ENCODE results near the gene MED23. TPM values are rescaled to one million over a fixed set of nuclear protein-coding genes. Genes with fewer than 3 reads are reported as not detected.

Gene MED23, protein sequence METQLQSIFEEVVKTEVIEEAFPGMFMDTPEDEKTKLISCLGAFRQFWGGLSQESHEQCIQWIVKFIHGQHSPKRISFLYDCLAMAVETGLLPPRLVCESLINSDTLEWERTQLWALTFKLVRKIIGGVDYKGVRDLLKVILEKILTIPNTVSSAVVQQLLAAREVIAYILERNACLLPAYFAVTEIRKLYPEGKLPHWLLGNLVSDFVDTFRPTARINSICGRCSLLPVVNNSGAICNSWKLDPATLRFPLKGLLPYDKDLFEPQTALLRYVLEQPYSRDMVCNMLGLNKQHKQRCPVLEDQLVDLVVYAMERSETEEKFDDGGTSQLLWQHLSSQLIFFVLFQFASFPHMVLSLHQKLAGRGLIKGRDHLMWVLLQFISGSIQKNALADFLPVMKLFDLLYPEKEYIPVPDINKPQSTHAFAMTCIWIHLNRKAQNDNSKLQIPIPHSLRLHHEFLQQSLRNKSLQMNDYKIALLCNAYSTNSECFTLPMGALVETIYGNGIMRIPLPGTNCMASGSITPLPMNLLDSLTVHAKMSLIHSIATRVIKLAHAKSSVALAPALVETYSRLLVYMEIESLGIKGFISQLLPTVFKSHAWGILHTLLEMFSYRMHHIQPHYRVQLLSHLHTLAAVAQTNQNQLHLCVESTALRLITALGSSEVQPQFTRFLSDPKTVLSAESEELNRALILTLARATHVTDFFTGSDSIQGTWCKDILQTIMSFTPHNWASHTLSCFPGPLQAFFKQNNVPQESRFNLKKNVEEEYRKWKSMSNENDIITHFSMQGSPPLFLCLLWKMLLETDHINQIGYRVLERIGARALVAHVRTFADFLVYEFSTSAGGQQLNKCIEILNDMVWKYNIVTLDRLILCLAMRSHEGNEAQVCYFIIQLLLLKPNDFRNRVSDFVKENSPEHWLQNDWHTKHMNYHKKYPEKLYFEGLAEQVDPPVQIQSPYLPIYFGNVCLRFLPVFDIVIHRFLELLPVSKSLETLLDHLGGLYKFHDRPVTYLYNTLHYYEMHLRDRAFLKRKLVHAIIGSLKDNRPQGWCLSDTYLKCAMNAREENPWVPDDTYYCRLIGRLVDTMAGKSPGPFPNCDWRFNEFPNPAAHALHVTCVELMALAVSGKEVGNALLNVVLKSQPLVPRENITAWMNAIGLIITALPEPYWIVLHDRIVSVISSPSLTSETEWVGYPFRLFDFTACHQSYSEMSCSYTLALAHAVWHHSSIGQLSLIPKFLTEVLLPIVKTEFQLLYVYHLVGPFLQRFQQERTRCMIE (N-terminal part only)
- total RNA-seq (2014; rRNA removed; shearing (Covaris generic)): 15.2 and 23.8 TPM in 2 replicates

DNA sequence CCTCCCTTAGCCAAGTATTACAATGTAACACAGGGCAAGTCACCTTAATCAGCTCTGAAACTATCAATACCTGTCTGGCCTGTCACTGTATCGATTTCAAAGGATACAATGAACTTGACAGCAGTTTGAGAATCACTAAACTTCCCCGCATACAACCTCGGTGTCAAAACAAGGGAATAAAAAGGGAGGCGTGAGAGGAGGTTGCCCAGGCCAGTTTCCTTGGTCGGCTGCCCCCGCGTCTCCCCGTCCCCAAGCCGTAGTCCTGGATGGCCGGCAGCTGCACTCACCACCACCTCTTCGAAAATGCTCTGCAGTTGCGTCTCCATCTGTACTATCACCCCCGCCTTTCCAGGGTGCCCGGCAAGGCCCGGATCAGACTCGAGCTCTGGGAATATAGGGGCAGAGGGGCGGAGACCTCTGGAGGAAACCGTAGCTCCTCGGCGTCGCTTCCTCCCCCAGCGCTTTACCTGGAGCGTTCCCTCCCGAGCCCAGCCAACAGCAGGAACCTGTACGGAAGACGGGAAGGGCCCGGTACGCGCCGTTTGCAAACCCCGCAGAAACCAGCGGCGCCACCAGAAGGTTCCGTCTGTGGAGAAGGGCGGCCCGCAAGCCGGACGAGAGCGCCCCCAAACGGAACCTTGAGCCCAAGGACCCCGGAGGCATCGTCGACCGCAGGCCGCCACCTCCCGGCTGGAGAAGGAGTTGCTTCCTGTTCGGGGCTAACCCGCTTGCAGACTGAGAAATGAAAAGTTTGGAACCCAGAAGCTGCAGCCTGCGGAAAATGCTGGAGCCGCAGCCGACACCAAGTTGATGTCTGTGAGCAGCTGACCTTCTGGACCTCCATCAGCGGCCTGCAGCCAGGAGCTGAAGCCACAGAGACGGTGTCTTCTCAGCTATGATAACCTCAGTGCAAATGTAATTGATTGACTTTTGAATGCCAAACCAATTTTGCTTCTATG is at the start of gene MED23:
Gene MED23, minus strand, starts transcription at position 519 of the 959 bp plus-strand sequence. Its CDS starts 193 bp downstream, at position 326.
- in situ Hi-C loops (cut with HindIII; ENCODE audit: low sequenced_read_pairs): no loop called here
- peak; percentile 93 for DNase-seq (ENCODE audit: low spot score)

DNA sequence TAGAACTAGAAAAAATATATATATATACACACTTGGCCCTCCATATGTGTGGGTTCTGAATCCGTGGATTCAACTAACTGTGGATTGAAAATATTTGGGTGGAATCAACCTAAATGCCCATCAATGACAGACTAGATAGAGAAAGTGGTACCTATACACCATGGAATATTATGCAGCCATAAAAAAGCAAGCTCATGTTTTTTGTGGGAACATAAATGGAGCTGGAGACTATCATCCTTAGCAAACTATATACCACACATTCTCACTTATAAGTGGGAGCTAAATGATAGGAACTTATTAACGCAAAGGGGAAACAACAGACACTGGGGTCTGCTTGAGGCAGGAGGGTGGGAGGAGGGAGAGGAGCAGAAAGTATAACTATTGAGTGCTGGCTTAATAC is 45.1 kb upstream of the MED23 start:
- in situ Hi-C loops (cut with HindIII; ENCODE audit: low sequenced_read_pairs): no loop called here
- DNase-seq (ENCODE audit: low spot score): no peak

DNA sequence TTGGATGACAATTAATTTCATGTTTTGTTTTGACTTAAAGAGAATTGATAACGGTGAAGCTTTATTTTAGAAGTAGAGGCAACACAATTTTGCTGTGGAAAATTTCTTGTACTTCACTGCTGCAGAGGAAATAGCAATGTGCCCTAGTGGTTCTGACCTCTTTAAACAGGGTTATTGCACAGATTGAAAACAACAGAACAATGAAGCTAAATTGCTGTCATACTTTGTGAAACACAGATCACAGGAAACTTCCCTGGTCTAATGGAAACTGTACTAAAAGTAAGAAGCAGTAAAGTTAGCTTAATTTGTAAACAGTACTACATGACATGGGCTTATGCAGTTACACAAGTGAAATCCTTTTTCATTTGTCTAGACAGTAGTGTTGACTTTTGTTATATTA is 41.8 kb upstream of the MED23 start:
- in situ Hi-C loops (cut with HindIII; ENCODE audit: low sequenced_read_pairs): no loop called here
- DNase-seq (ENCODE audit: low spot score): no peak

DNA sequence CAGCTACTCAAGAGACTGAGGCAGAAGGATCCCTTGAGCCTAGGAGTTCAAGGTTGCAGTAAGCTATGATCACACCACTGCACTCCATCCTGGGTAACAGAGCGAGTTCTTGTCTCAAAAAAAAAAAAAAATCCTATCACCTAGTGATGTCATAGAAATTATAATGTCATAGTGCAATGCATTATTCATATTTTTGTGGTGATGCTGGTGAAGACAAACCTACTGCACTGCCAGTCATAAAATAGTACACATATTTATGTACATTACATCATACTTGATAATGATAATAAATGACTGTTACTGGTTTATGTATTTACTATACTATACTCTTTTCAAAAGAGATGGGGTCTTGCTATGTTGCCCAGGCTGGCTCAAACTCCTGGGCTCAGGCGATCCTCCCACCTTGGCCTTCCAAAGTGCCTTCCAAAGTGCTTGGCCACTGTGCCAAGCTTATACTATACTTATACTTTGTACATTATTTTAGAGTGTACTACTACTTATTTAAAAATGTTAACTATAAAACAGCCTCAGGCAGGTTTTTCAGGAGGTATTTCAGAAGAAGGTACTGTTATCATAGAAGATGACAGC is 35.6 kb upstream of the MED23 start:
- in situ Hi-C loops (cut with HindIII; ENCODE audit: low sequenced_read_pairs): no loop called here
- DNase-seq (ENCODE audit: low spot score): no peak

DNA sequence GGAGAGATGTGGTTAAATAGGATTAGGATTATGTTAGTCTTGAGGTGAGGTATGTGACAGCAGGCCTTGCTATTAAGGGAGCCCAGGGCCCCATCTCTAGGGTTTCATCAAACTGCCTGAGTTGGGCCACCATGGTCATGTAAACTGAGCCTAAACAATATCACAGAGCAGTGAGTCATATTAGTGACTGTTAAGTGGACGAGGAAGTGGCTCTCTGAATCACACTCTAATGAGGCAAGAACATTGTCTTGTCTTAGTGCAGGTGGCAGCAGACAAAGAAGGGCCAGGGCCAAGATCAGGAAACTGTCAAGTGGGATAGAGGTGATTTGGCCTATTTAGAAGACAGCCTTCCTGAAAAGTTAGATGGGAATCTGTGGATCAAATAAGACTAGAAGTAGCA is 32.2 kb upstream of the MED23 start:
- DNase-seq (ENCODE audit: low spot score): no peak
- in situ Hi-C loops (cut with HindIII; ENCODE audit: low sequenced_read_pairs): no loop called here

DNA sequence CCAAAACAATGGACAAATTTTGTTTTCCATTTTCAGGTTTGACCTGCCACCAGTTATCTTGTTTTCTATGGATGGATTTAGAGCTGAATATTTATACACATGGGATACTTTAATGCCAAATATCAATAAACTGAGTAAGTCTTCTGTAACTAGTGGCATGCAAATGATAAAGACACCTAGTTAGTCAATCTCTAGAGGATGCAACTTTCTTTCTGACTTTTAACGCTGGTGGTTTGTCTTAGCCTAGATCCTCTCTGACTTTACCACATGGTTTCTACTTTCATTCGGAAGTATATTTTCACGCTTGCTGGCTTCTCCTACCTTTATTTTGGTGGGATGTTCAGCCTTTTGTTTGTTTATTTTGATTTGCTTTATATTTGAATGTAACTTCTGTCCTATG is 30.2 kb upstream of the MED23 start:
- in situ Hi-C loops (cut with HindIII; ENCODE audit: low sequenced_read_pairs): no loop called here
- DNase-seq (ENCODE audit: low spot score): no peak

DNA sequence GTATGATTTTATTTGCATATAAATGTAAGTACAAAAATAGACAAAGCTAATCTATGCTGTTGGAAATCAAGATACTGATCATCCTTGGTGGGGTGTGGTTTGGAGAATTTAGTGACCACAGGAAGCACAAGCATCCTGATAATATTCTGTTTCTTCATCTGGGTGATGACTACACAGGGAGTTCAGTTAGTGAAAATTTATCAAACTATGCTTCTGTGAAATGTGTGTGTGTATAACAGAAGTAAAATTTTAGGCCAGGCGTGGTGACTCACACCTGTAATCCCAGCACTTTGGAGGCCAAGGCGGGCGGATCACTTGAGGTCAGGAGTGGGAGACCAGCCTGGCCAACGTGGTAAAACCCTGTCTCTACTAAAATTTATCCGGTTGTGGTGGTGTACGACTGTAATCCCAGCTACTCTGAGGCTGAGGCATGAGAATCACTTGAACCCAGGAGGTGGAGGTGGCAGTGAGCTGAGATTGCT is 29.6 kb upstream of the MED23 start:
- in situ Hi-C loops (cut with HindIII; ENCODE audit: low sequenced_read_pairs): no loop called here
- no peak for DNase-seq (ENCODE audit: low spot score)

DNA sequence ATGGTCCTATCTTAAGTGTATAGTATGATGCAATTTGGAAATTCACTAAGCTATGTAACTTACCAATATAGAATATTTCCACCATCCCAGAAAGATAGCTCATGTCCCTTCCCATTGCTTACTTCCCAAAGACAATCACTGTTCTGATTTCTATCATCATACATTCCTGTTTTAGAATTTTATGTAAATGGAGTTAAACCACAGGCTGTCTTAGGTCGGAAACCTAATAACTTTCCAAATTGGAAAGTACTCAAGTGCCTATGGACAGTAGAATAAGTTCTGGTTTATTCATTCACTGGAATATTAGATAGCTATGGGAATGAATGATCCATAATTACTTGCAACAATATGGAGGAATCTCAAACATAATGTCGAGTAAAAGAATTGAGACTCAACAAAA is 29.2 kb upstream of the MED23 start:
- DNase-seq (ENCODE audit: low spot score): no peak
- in situ Hi-C loops (cut with HindIII; ENCODE audit: low sequenced_read_pairs): no loop called here

DNA sequence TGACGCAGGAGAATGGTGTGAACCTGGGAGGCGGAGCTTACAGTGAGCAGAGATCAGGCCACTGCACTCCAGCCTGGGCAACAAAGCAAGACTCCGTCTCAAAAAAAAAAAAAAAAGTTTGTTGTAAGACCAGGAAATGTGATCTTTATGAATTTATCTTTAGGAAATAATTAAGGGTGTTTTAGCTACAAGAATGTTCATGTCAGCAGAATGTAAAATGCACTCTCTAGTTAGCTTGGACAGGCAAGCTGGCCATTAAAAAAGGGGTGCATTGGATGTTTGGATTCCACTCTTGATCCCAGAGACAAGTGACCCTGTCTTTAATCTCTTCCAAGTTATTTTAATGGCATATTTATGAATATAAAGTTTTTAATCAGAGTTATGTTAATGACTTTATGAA is 28.6 kb upstream of the MED23 start:
- DNase-seq (ENCODE audit: low spot score): no peak
- in situ Hi-C loops (cut with HindIII; ENCODE audit: low sequenced_read_pairs): no loop called here

DNA sequence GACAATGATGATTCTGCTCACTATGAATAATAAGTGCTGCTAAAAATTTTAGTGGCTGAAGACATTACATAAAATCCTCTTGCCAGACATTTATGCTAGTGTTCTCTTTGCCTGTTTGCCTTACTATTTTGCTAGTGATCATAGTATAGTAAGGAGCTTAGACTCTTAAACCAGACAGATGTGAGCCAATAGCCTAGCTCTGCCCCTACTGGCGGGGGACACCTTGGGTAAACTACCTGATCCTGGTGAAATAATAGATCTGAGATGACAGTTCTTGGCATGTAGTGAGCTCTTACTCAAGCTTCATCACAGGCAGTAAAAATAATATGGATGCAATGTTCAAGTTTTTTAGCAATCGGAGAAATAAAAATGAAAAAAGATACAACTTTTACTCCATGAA is 27.9 kb upstream of the MED23 start:
- DNase-seq (ENCODE audit: low spot score): no peak
- in situ Hi-C loops (cut with HindIII; ENCODE audit: low sequenced_read_pairs): no loop called here

DNA sequence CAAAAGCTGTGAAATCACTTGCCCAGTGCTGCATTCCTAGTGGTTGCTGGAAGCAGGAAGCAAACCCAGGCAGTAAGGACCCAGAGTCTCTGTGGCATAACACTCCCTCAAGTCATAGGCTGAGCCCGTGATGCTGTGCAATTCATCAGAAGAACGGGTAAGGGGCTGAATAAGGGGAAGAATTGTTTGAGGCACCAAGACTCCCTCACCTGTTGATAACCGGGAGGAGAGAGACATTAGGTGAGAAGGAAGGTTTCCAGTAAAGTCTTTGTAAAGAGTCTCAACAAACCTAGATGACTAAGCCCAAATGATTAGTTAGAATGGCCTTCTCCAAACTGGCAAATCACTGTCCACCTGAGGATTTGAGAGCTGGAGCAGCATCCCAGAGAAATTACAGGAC is 27.3 kb upstream of the MED23 start:
- in situ Hi-C loops (cut with HindIII; ENCODE audit: low sequenced_read_pairs): no loop called here
- no peak for DNase-seq (ENCODE audit: low spot score)

DNA sequence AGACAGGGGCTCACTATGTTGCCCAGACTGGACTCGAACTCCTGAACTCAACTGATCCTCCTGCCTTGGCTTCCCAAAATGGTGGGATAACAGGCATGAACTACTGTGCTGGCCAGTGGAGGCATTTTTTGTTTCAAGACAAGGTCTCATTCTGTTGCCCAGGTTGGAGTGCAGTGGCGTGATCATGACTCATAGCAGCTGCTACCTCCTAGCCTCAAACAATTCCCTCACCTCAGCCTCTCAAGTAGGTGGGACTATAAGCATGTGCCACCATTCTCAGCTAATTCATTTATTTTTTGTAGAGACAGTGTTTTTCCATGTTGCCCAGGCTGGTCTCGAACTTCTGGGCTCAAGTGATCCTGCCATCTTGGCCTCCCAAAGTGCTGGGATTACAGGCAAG is 26.3 kb upstream of the MED23 start:
- DNase-seq (ENCODE audit: low spot score): no peak
- in situ Hi-C loops (cut with HindIII; ENCODE audit: low sequenced_read_pairs): no loop called here

DNA sequence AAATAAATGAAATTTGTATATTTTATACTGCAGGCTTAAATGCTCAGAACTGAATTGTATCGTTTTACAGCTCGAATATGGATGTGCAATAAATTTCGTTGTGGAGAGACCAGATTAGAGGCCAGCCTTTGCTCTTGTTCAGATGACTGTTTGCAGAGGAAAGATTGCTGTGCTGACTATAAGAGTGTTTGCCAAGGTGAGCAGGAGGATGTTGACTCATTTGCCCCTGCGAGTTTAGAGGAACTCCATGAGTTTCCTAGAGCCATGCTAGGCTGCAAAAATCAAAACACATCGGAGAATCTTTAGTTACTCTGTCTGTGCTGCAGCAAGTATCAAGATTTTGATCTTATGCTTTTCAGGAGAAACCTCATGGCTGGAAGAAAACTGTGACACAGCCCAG is 24.4 kb upstream of the MED23 start:
- DNase-seq (ENCODE audit: low spot score): no peak
- in situ Hi-C loops (cut with HindIII; ENCODE audit: low sequenced_read_pairs): no loop called here

DNA sequence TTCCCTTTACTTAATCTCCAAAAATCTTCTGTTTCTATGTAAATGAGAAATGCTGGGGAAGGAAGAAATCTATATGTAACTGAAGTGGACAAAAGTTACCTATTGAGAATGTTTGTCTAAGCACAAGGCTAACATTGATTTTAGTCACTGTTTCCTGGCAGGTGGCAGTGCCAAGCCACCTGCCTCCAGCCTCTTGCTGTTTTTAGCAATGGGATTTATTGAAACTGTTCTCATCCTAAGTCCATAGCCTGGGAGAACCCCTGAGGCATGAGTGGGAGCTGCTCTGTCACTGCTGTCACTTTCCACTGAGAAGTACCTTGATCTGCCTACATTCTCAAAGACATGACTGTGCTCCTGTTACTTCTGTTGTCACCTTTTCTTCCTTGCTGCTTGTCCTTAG is 23.7 kb upstream of the MED23 start:
- DNase-seq (ENCODE audit: low spot score): no peak
- in situ Hi-C loops (cut with HindIII; ENCODE audit: low sequenced_read_pairs): no loop called here

DNA sequence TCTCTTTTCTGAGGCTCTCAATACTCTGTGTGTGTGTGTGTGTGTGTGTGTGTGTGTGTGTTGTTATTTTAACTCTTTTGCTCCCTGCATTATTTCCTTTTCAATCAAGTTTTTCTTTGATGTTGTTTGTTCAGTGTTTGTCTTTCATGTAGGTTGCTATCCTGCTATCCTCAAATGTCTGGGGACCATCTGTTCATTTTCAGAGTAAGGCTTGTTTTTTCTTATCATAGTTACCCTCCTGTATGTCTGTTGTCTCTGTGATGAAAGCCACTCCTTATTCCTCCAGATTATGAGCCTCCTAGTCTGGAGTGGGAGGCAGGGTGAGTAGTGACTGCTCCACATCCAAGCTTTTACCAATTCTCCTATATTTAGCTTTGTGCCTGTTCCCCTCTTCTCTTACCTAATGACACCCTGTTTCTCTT is 18.2 kb upstream of the MED23 start:
- no peak for DNase-seq (ENCODE audit: low spot score)
- in situ Hi-C loops (cut with HindIII; ENCODE audit: low sequenced_read_pairs): no loop called here

DNA sequence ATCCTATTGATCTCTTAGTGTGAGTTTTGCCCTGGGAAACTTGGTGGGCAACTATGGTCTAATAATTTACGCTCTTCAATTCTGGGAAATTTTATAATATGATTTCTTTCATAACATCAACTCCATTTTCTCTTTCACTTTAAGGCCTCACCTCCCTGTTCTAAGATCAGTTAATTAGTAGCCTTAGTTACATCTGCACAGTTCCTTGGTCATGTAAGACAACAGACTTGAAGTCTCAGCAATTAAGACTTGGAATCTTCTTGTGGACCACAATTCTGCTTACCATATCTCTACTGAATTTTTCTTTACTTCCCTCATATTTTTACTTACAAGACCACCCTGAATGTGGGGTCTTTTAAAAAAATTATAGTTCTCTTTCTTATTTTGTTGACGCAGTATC is 17.8 kb upstream of the MED23 start:
- DNase-seq (ENCODE audit: low spot score): no peak
- in situ Hi-C loops (cut with HindIII; ENCODE audit: low sequenced_read_pairs): no loop called here

DNA sequence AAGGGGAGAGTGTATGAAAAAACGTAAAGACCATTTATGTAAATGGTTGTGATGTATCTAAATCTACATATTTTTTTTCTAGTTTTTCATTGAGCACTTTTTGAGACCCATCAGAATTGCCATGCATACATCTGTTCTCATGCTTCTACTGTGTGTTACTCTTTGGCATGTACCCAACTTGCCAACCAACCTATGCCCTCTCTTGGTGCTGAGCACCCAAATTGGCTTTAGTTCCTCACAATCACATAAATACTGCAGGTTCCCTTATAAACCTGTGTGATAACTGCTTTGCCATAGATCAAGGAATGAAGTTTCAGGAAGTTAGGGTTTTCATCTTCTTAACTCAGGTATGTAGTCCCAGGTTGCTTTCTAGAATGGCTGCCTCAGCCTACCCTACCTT is 16.9 kb upstream of the MED23 start:
- in situ Hi-C loops (cut with HindIII; ENCODE audit: low sequenced_read_pairs): no loop called here
- DNase-seq (ENCODE audit: low spot score): no peak

DNA sequence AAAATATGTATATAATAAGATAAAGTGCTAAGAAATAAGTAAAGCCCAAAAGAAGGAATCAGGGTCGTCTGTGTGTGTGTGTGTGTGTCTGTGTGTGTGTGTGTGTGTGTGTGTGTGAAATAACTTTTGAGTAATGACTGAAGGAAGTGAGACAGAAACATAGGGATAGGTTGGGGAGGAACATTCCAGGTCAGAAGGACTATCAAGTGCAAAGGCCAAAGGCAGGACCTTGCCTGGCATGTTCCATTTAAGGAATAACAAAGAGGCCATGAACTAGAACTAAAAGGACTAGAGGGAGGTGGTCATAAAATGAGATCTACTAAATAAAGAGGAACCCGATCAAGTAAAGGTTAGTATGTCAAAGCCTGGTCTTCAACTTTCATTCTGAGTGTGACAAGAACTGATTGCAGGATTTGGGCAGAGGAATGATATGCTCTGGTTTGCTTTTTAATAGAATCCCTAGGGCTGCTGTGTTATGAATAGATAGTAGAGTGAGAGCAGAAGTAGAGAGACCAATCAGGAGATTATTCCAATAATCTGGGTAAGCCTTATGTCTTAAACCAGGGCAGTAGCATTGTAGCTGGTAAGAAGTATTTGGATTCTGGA is 15.9 kb upstream of the MED23 start:
- no peak for DNase-seq (ENCODE audit: low spot score)
- in situ Hi-C loops (cut with HindIII; ENCODE audit: low sequenced_read_pairs): no loop called here

All from G401 (cell line).